GM12878 (cell line): ENCODE results near the gene LTBP3. TPM values are rescaled to one million over a fixed set of nuclear protein-coding genes. Genes with fewer than 3 reads are reported as not detected.

Experiments
- BCL3 ChIP-seq: IDR thresholded peaks from 2 replicates; pipeline ENCODE4 v1.6.1; 2011; ENCODE audit warnings: borderline replicate concordance, low read depth, mild to moderate bottlenecking, moderate library complexity, low read length; ENCODE audit not compliant: insufficient read depth, poor library complexity, severe bottlenecking
- BMI1 ChIP-seq: fragments of 450-650 bp; IDR thresholded peaks from 2 replicates; pipeline ENCODE4 v1.6.1; 2016; ENCODE audit warnings: mild to moderate bottlenecking, moderate library complexity, borderline replicate concordance
- CHD1 ChIP-seq: IDR thresholded peaks from 2 replicates; pipeline ENCODE4 v1.6.1; 2012; ENCODE audit warnings: low read depth, low read length, improper control_type of control experiment
- CREB1 ChIP-seq: IDR thresholded peaks from 2 replicates; pipeline ENCODE4 v1.6.1; 2012; ENCODE audit warnings: low read depth, mild to moderate bottlenecking, inconsistent platforms
- CUX1 ChIP-seq: IDR thresholded peaks from 2 replicates; pipeline ENCODE4 v1.6.1; 2012; ENCODE audit warnings: improper control_type of control experiment, low read depth, low read length; ENCODE audit not compliant: insufficient replicate concordance
- DPF2 ChIP-seq: fragments of 450-650 bp; IDR thresholded peaks from 2 replicates; pipeline ENCODE4 v1.6.1; 2017; ENCODE audit warnings: mild to moderate bottlenecking
- EGR1 ChIP-seq, 2 experiments: IDR thresholded peaks; 1 replicate in 1 of 2; 2 replicates in 1 of 2; pipeline ENCODE4 v1.6.1; 2011 to 2012; ENCODE audit warnings: low read depth in 2 of 2, low read length in 2 of 2, borderline replicate concordance in 1 of 2, mild to moderate bottlenecking in 1 of 2, moderate library complexity in 1 of 2
- ELK1 ChIP-seq: IDR thresholded peaks from 2 replicates; pipeline ENCODE4 v1.6.1; 2012; ENCODE audit warnings: low read depth, low read length, improper control_type of control experiment
- MLLT1 ChIP-seq: fragments of 450-650 bp; IDR thresholded peaks from 2 replicates; pipeline ENCODE4 v1.6.1; 2016; ENCODE audit warnings: mild to moderate bottlenecking
- RBBP5 ChIP-seq: fragments of 200-600 bp; sonication (generic); conservative IDR thresholded peaks from 2 replicates; pipeline ENCODE4 v1.6.1; 2016
- SPI1 ChIP-seq: IDR thresholded peaks from 2 replicates; pipeline ENCODE4 v1.6.1; 2011; ENCODE audit warnings: low read depth, mild to moderate bottlenecking, low read length, moderate library complexity, borderline replicate concordance; ENCODE audit not compliant: insufficient read depth
- ZBTB33 ChIP-seq: fragments of 450-650 bp; IDR thresholded peaks from 2 replicates; pipeline ENCODE4 v1.6.1; 2017; ENCODE audit warnings: mild to moderate bottlenecking
- polyA plus RNA-seq, 11 experiments: library from polyadenylated mRNA; depleted of rRNA in 4 of 11; unstranded in 6 of 11; stranded (reverse) in 5 of 11; fragments of >200 nt; fragmentation: Nextera tagmentation in 4 of 11; fragmentation: Illumina TruSeq in 1 of 11; extraction: Ambion mirVana in 4 of 11; extraction: Trizol in 1 of 11; gene quantifications; 1 replicate in 1 of 11; 2 replicates in 10 of 11; pipeline versions ENCODE4 v1.2.1 to v1.2.3, GENCODE V29; 2011 to 2016; ENCODE audit warnings: inconsistent platforms in 2 of 11, missing spikeins in 2 of 11, low read depth in 1 of 11
- total RNA-seq, 4 experiments: library from RNA; depleted of rRNA in 3 of 4; stranded (reverse); fragments of >200 nt in 3 of 4; fragmentation: Illumina TruSeq in 1 of 4; extraction: Trizol in 1 of 4; gene quantifications; 2 replicates each; pipeline versions ENCODE4 v1.2.1 to v1.2.3, GENCODE V29; 2013 to 2021

Gene LTBP3
- total and polyA plus RNA-seq, 10 of the 15 experiments (the other 5 are each of a cell fraction or from before 2014, with no cell fraction given), result 2.2 to 12.2 (median 6.2) TPM; not detected in 2

- no peak for TF ChIP-seq ZBTB33
- no peak; the same call in 1 of the 2 replicates for TF ChIP-seq CHD1
- peak; percentile 29; the same call in 1 of the 2 replicates for TF ChIP-seq BMI1
- no peak for TF ChIP-seq DPF2
- no peak for TF ChIP-seq CUX1
- TF ChIP-seq MLLT1, result peak; percentile 100
- no peak for TF ChIP-seq EGR1 (IDR thresholded peaks at IDR 0.05; ENCODE audit: borderline replicate concordance in 1 of 2, low read depth in 2 of 2, low read length in 2 of 2)
- no peak for TF ChIP-seq SPI1
- TF ChIP-seq BCL3, result no peak
- no peak for TF ChIP-seq ELK1
- TF ChIP-seq RBBP5, result no peak
- TF ChIP-seq CREB1, result no peak
Measured at GRCh38 chr11:65500387-65501185, 57.6 kb downstream of the LTBP3 start (continued).
